A549 (cell line): ENCODE data around the gene PTGES2. TPM values are rescaled to one million over a fixed set of nuclear protein-coding genes. Genes with fewer than 3 reads are reported as not detected.

ENCODE experiments used
- ATAC-seq, 2 experiments: fragments of 200-7000 bp in 1 of 2; fragments of >200 bp in 1 of 2; cut with Nextera tagmentation in 1 of 2; cut with Tn5 transposase in 1 of 2; 3 replicates each; pipeline versions ENCODE4 v1.8.0 to v1.9.1; 2018 to 2020; ENCODE audit warnings: mild to moderate bottlenecking in 1 of 2, moderate library complexity in 1 of 2
- CTCF ChIA-PET: fragments of 300-600 bp; sonication (Branson Sonifier 250); formaldehyde crosslinking; extraction: SDS; loops from one replicate; lab custom pipeline; 2021; ENCODE audit warnings: antibody characterized with exemption, inconsistent platforms; lab: Yijun Ruan, JAX
- POLR2A ChIA-PET: fragments of 350-600 bp; formaldehyde crosslinking; extraction: SDS; loops from one replicate; lab custom pipeline; 2021; ENCODE audit warnings: antibody characterized with exemption, inconsistent platforms; lab: Yijun Ruan, JAX
- DNase-seq, 2 experiments: peaks; one replicate each; pipeline versions ENCODE4 v3.0.0 to v3.0.0-alpha.2; 2011 to 2016; ENCODE audit warnings: low read depth in 1 of 2, low spot score in 1 of 2
- FAIRE-seq: peaks from 2 replicates; lab custom pipeline; 2011; peaks lifted over from hg19 to GRCh38; lab: Jason Lieb, UNC
- H3K27ac ChIP-seq, 2 experiments: fragments of >200 bp; sonication (Bioruptor Twin); formaldehyde crosslinking; 3 replicates each; pipeline ENCODE4 v1.5.1; 2016 to 2017
- H3K4me1 ChIP-seq: fragments of >200 bp; sonication (Bioruptor Twin); formaldehyde crosslinking; 3 replicates; pipeline ENCODE4 v1.6.1; 2016
- H3K4me2 ChIP-seq: fragments of >200 bp; sonication (Bioruptor Twin); formaldehyde crosslinking; 3 replicates; pipeline ENCODE4 v1.6.1; 2016
- H3K4me3 ChIP-seq: fragments of >200 bp; sonication (Bioruptor Twin); formaldehyde crosslinking; 3 replicates; pipeline ENCODE4 v1.5.1; 2016
- H3K9me3 ChIP-seq: fragments of >200 bp; sonication (Bioruptor Twin); formaldehyde crosslinking; 3 replicates; pipeline ENCODE4 v1.6.1; 2016
- ATOH8 ChIP-seq: fragments of 250-450 bp; sonication (Bioruptor Pico); IDR thresholded peaks from 2 replicates; pipeline ENCODE4 v1.5.0; 2020; ENCODE audit warnings: low read depth, mild to moderate bottlenecking, moderate library complexity
- BHLHE40 ChIP-seq: IDR thresholded peaks from 2 replicates; pipeline ENCODE4 v1.6.1; 2012; ENCODE audit warnings: low read depth, low read length, inconsistent platforms
- CHD2 ChIP-seq: fragments of 150-350 bp; IDR thresholded peaks from 2 replicates; pipeline ENCODE4 v1.6.1; 2014; ENCODE audit warnings: low read length; ENCODE audit not compliant: partially characterized antibody
- CHD4 ChIP-seq: fragments of 200-600 bp; sonication (generic); IDR thresholded peaks from 2 replicates; pipeline ENCODE4 v1.6.1; 2016; ENCODE audit warnings: antibody characterized with exemption, mild to moderate bottlenecking, borderline replicate concordance
- EHF ChIP-seq: fragments of 250-450 bp; sonication (Bioruptor Pico); IDR thresholded peaks from 2 replicates; pipeline ENCODE4 v1.5.0; 2020; ENCODE audit warnings: mild to moderate bottlenecking
- EHMT2 ChIP-seq: fragments of 200-600 bp; sonication (generic); IDR thresholded peaks from 2 replicates; pipeline ENCODE4 v1.6.1; 2016; ENCODE audit warnings: antibody characterized with exemption, low read depth, mild to moderate bottlenecking, moderate library complexity
- EP300 ChIP-seq, 2 experiments: fragments of >200 bp; sonication (Bioruptor Twin); formaldehyde crosslinking; IDR thresholded peaks; 2 replicates in 1 of 2; 3 replicates in 1 of 2; pipeline ENCODE4 v1.6.1; 2016 to 2017
- ESRRA ChIP-seq: fragments of 150-350 bp; IDR thresholded peaks from 2 replicates; pipeline ENCODE4 v1.6.1; 2014; ENCODE audit warnings: mild to moderate bottlenecking, low read length, borderline replicate concordance
- GATA3 ChIP-seq: IDR thresholded peaks from 2 replicates; pipeline ENCODE4 v1.6.1; 2012; ENCODE audit warnings: borderline replicate concordance
- HDAC2 ChIP-seq: fragments of 200-600 bp; sonication (generic); IDR thresholded peaks from 2 replicates; pipeline ENCODE4 v1.6.1; 2016
- HOXB5 ChIP-seq: fragments of 250-450 bp; sonication (Bioruptor Pico); IDR thresholded peaks from 2 replicates; pipeline ENCODE4 v1.5.0; 2020; ENCODE audit warnings: mild to moderate bottlenecking, moderate library complexity
- JUNB ChIP-seq: fragments of >200 bp; sonication (Bioruptor Twin); formaldehyde crosslinking; IDR thresholded peaks from 2 replicates; pipeline ENCODE4 v1.6.1; 2016
- MAFK ChIP-seq: fragments of 450-650 bp; IDR thresholded peaks from 2 replicates; pipeline ENCODE4 v1.6.1; 2014; ENCODE audit not compliant: partially characterized antibody
- MYC ChIP-seq: IDR thresholded peaks from 2 replicates; pipeline ENCODE4 v1.6.1; 2012; ENCODE audit warnings: mild to moderate bottlenecking, inconsistent platforms, low read length, improper control_type of control experiment, borderline replicate concordance
- PHF8 ChIP-seq: fragments of 200-600 bp; sonication (generic); IDR thresholded peaks from 2 replicates; pipeline ENCODE4 v1.6.1; 2016; ENCODE audit warnings: low read depth, mild to moderate bottlenecking, antibody characterized with exemption, moderate library complexity, borderline replicate concordance
- POLR2A ChIP-seq: IDR thresholded peaks from 2 replicates; pipeline ENCODE4 v1.6.1; 2012; ENCODE audit warnings: mild to moderate bottlenecking, low read length
- POLR2AphosphoS2 ChIP-seq: conservative IDR thresholded peaks from 2 replicates; pipeline ENCODE4 v1.6.1; 2012; ENCODE audit warnings: low read length, improper control_type of control experiment, inconsistent platforms
- RARB ChIP-seq: fragments of 250-450 bp; sonication (Bioruptor Pico); IDR thresholded peaks from 2 replicates; pipeline ENCODE4 v1.8.0; 2021; ENCODE audit warnings: mild to moderate bottlenecking, moderate library complexity
- REST ChIP-seq: fragments of 200-600 bp; sonication (generic); IDR thresholded peaks from 2 replicates; pipeline ENCODE4 v1.6.1; 2016; ENCODE audit warnings: antibody characterized with exemption, mild to moderate bottlenecking, moderate library complexity
- RFX5 ChIP-seq: fragments of 450-650 bp; IDR thresholded peaks from 2 replicates; pipeline ENCODE4 v1.7.1; 2014; ENCODE audit warnings: antibody characterized with exemption, mild to moderate bottlenecking, moderate library complexity
- ZFP36 ChIP-seq: fragments of 450-650 bp; IDR thresholded peaks from 2 replicates; pipeline ENCODE4 v1.6.1; 2014; ENCODE audit warnings: borderline replicate concordance; ENCODE audit not compliant: partially characterized antibody
- ZNF302 ChIP-seq: fragments of 250-450 bp; sonication (Bioruptor Pico); IDR thresholded peaks from 2 replicates; pipeline ENCODE4 v1.9.0; 2021; ENCODE audit warnings: inconsistent platforms, mild to moderate bottlenecking, moderate library complexity
- ZSCAN20 ChIP-seq: fragments of 250-450 bp; sonication (Bioruptor Pico); IDR thresholded peaks from 2 replicates; pipeline ENCODE4 v1.8.0; 2022; ENCODE audit warnings: mild to moderate bottlenecking, moderate library complexity
- WGBS: methylation state at CpG from one replicate; pipeline ENCODE4 v1.1.6; 2017; ENCODE audit errors: missing lambda C conversion rate; 5-methylcytosine and 5-hydroxymethylcytosine counted together
- polyA plus RNA-seq, 4 experiments: library from polyadenylated mRNA; depleted of rRNA in 3 of 4; stranded (reverse); fragments of >200 nt; fragmentation: RNase III in 1 of 4; extraction: RNeasy Plus Mini Kit Qiagen cat#74134 plus additional on column Dnase treatment in 1 of 4; gene quantifications; 2 replicates in 3 of 4; 3 replicates in 1 of 4; pipeline ENCODE4 v1.2.3, GENCODE V29; 2011 to 2017
- TF ChIP-seq, protein P1 (sequence below): IDR thresholded peaks from 2 replicates; pipeline ENCODE4 v1.6.1; 2012; ENCODE audit warnings: low read depth, borderline replicate concordance
- TF ChIP-seq, protein P2 (sequence below): fragments of >200 bp; sonication (Bioruptor Twin); formaldehyde crosslinking; IDR thresholded peaks from 3 replicates; pipeline ENCODE4 v1.5.1; 2016
- TF ChIP-seq, protein P3 (sequence below): IDR thresholded peaks from 2 replicates; pipeline ENCODE4 v1.6.1; 2012
- TF ChIP-seq, protein P4 (sequence below): fragments of >200 bp; sonication (Bioruptor Twin); formaldehyde crosslinking; IDR thresholded peaks from 3 replicates; pipeline ENCODE4 v1.6.1; 2016
- TF ChIP-seq, protein P5 (sequence below): fragments of 450-650 bp; IDR thresholded peaks from 2 replicates; pipeline ENCODE4 v1.6.1; 2014; ENCODE audit warnings: antibody characterized with exemption

PTGES2 gene
- polyA plus RNA-seq, 2 of the 4 experiments (the other 2 are of a cell fraction): 94.1 to 94.5 TPM

GRCh38 chr9:128101231-128101661 is 26.3 kb downstream of the PTGES2 start:
- CTCF ChIA-PET: interaction anchor here (0.6 to 19.6 kb wide), 5 partner anchors 14 to 158 kb away, joined by 3 to 290 read pairs (median 4); partner anchors contain the start of genes EEIG1 and SLC25A25
- FAIRE-seq (no peak), DNase-seq (no peak), ATAC-seq (no peak)
- Histone ChIP-seq H3K4me3 (no peak overlapping the region), H3K4me2 (no peak overlapping the region), H3K4me1 (peaks cover 29% of the 10 kb centered on the region), H3K27ac (no peak overlapping the region)
- POLR2A ChIA-PET: interaction anchor here (0.6 kb wide), 1 partner anchor 12 kb away, joined by 4 read pairs; no protein-coding TSS in a partner anchor
- WGBS: 93% methylated on average over 12 of the region's 12 CpGs
- TF ChIP-seq, protein P1, sequence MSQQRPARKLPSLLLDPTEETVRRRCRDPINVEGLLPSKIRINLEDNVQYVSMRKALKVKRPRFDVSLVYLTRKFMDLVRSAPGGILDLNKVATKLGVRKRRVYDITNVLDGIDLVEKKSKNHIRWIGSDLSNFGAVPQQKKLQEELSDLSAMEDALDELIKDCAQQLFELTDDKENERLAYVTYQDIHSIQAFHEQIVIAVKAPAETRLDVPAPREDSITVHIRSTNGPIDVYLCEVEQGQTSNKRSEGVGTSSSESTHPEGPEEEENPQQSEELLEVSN: no peak
- TF ChIP-seq MAFK (no peak), REST (no peak), HDAC2 (no peak), EHF (CRISPR knock-in tag) (no peak), BHLHE40 (no peak), ZNF302 (CRISPR knock-in tag) (no peak), POLR2AphosphoS2 (no peak), HOXB5 (CRISPR knock-in tag) (no peak), ESRRA (no peak), ZSCAN20 (CRISPR knock-in tag) (no peak), RFX5 (no peak), CHD2 (no peak), PHF8 (no peak)
- TF ChIP-seq, protein P2, sequence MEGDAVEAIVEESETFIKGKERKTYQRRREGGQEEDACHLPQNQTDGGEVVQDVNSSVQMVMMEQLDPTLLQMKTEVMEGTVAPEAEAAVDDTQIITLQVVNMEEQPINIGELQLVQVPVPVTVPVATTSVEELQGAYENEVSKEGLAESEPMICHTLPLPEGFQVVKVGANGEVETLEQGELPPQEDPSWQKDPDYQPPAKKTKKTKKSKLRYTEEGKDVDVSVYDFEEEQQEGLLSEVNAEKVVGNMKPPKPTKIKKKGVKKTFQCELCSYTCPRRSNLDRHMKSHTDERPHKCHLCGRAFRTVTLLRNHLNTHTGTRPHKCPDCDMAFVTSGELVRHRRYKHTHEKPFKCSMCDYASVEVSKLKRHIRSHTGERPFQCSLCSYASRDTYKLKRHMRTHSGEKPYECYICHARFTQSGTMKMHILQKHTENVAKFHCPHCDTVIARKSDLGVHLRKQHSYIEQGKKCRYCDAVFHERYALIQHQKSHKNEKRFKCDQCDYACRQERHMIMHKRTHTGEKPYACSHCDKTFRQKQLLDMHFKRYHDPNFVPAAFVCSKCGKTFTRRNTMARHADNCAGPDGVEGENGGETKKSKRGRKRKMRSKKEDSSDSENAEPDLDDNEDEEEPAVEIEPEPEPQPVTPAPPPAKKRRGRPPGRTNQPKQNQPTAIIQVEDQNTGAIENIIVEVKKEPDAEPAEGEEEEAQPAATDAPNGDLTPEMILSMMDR: no peak
- TF ChIP-seq, protein P3, sequence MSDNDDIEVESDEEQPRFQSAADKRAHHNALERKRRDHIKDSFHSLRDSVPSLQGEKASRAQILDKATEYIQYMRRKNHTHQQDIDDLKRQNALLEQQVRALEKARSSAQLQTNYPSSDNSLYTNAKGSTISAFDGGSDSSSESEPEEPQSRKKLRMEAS: no peak
- TF ChIP-seq, all 56 proteins: peak for 0
- H3K9me3 ChIP-seq: no peaks in the 10 kb centered on the region

- no peak overlapping the region for H3K4me3 ChIP-seq
- POLR2A ChIA-PET: interaction anchor here (0.6 kb wide), 1 partner anchor 13 kb away, joined by 4 read pairs; no protein-coding TSS in a partner anchor
- no peak for TF ChIP-seq MAFK
- TF ChIP-seq, protein P4, sequence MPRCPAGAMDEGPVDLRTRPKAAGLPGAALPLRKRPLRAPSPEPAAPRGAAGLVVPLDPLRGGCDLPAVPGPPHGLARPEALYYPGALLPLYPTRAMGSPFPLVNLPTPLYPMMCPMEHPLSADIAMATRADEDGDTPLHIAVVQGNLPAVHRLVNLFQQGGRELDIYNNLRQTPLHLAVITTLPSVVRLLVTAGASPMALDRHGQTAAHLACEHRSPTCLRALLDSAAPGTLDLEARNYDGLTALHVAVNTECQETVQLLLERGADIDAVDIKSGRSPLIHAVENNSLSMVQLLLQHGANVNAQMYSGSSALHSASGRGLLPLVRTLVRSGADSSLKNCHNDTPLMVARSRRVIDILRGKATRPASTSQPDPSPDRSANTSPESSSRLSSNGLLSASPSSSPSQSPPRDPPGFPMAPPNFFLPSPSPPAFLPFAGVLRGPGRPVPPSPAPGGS: no peak
- no peak for TF ChIP-seq MYC
- no peak for TF ChIP-seq EHMT2
- TF ChIP-seq CHD4: no peak
- no peak for TF ChIP-seq ZFP36
- TF ChIP-seq RARB (CRISPR knock-in tag): no peak
- no peak for TF ChIP-seq POLR2A
- TF ChIP-seq GATA3: no peak
- no peak for TF ChIP-seq JUNB
- TF ChIP-seq, protein P5, sequence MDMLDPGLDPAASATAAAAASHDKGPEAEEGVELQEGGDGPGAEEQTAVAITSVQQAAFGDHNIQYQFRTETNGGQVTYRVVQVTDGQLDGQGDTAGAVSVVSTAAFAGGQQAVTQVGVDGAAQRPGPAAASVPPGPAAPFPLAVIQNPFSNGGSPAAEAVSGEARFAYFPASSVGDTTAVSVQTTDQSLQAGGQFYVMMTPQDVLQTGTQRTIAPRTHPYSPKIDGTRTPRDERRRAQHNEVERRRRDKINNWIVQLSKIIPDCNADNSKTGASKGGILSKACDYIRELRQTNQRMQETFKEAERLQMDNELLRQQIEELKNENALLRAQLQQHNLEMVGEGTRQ: no peak
- TF ChIP-seq, protein P1: no peak
- TF ChIP-seq ZSCAN20 (CRISPR knock-in tag): no peak
- TF ChIP-seq EP300 (IDR thresholded peaks at IDR 0.05): no peak
- TF ChIP-seq ATOH8 (CRISPR knock-in tag): no peak
- no peak for TF ChIP-seq CHD2
Measured at GRCh38 chr9:128100581-128100980, 26.9 kb downstream of the PTGES2 start.

More at GRCh38 chr9:128100581-128100980, 26.9 kb downstream of the PTGES2 start:
- DNase-seq (no peak), ATAC-seq (no peak), FAIRE-seq (no peak)
- Histone ChIP-seq H3K4me1 (peaks cover 29% of the 10 kb centered on the region), H3K9me3 (no peaks in the 10 kb centered on the region), H3K27ac (no peak overlapping the region), H3K4me2 (no peak overlapping the region)
- 98% methylated on average over 6 of the region's 10 CpGs for WGBS
- CTCF ChIA-PET: interaction anchor here (0.7 to 19.6 kb wide), 6 partner anchors 15 to 156 kb away, joined by 3 to 290 read pairs (median 4); partner anchors contain the start of genes EEIG1 and SLC25A25
